ENCODE measurements around the gene IFITM10.

Gene IFITM10

DNA sequence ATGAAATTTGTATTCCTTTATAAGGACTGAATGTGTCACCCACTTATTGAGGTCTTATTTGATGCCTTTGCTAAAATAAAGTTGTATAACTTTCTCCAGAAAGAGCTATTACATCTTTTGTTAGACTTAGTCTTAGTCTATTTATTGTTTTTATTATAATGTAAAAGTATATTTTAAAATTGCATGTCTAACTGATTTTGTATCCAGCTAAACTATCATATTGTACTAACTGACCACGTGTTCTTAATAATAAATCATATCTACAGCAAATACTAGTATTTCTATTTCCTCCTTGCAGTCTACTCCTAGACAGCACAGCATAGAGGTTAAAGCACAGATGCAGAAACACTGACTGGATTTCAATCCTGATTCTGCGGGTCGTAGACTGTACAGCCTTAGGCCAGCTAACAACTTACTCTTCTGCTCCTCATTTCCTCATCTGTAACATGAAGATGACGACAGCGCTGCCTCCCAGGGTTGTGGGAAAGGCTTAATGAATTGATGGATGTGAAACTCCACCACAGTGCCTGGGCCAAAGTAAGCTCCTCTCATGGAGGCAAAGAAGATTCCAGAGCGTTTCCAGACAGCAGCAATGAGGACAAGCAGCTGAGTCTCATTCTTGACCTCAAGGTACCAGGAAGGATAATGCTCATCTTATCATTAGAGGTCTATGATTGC, 13.2 kb downstream of the IFITM10 start:
- no peak for TF ChIP-seq POLR2A (IDR thresholded peaks at IDR 0.05; ENCODE audit: low read depth, low read length)
- FAIRE-seq = no peak
- DNase-seq (ENCODE audit: insufficient read length, low spot score) = no peak

GRCh38 chr11:1736447-1736992, 13.9 kb downstream of the IFITM10 start:
- no peak for TF ChIP-seq POLR2A (IDR thresholded peaks at IDR 0.05; ENCODE audit: low read depth, low read length)
- FAIRE-seq = no peak
- no peak for DNase-seq (ENCODE audit: insufficient read length, low spot score)

DNA sequence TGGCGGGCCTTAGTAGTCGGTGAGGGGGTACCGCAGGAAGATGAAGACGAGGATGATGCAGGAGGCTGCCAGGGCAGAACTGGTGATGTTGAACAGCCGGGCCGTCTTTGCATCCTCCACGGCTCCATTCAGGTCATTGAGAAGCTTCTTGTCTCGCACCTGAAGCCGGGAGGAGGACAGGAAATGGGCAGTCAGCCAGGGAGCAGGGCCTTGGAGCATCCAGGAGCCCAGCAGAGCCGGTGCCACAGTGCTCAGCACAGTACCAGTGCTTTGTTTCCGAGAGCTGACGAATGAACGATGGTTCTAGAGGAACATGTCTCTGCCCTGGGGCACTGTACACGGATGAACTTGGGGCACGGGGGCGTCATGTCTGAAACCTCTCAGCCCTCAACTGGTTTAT, 15.1 kb downstream of the IFITM10 start:
- FAIRE-seq (no peak), DNase-seq (ENCODE audit: insufficient read length, low spot score) (no peak)
- TF ChIP-seq POLR2A (IDR thresholded peaks at IDR 0.05; ENCODE audit: low read depth, low read length) = no peak

- no peak for TF ChIP-seq POLR2A (IDR thresholded peaks at IDR 0.05; ENCODE audit: low read depth, low read length)
- DNase-seq (ENCODE audit: insufficient read length, low spot score) (no peak), FAIRE-seq (no peak)
These were observed 15.7 kb downstream of the IFITM10 start for GRCh38 chr11:1734641-1735081.

- TF ChIP-seq POLR2A (IDR thresholded peaks at IDR 0.05; ENCODE audit: low read depth, low read length) = no peak
- no peak for DNase-seq (ENCODE audit: insufficient read length, low spot score)
- no peak for FAIRE-seq
These were observed 16.4 kb downstream of the IFITM10 start for GRCh38 chr11:1733716-1734640.

DNA sequence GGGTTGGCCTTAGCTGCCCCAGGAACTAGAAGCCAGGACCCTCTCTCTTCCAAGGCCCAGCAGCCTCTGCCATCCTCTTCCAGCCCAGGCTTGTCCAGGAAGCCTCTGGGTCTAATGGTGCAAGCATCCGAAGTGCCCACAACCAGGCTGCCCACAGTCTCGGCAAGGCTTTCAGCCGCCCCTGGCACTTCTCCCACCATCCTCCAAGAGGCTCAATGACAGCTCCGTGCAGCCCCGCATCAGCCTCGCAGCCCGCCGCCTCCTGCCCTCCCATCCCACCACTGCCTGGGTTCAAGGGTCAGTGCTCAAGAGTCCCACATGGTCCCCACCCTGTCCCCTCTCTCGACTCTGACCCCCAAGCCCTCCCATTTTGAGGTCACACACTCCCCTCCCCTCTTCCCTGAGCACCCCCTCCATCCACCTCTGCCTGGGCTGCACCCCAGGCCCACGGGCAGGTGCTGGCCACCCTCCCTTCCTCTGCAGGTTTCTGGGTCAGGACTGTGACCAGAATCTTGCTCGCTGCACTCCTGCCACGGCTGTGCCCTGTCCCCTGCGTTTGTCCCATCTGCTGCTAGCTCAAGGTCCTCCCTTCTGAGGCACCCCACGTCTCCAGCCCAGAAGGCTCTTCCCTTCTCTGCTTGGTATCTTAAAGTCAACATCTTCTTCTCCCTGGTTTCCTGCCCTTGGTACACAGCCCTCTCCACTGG, 17.2 kb downstream of the IFITM10 start:
- no peak for TF ChIP-seq POLR2A (IDR thresholded peaks at IDR 0.05; ENCODE audit: low read depth, low read length)
- DNase-seq (ENCODE audit: insufficient read length, low spot score) (no peak), FAIRE-seq (no peak)

DNA sequence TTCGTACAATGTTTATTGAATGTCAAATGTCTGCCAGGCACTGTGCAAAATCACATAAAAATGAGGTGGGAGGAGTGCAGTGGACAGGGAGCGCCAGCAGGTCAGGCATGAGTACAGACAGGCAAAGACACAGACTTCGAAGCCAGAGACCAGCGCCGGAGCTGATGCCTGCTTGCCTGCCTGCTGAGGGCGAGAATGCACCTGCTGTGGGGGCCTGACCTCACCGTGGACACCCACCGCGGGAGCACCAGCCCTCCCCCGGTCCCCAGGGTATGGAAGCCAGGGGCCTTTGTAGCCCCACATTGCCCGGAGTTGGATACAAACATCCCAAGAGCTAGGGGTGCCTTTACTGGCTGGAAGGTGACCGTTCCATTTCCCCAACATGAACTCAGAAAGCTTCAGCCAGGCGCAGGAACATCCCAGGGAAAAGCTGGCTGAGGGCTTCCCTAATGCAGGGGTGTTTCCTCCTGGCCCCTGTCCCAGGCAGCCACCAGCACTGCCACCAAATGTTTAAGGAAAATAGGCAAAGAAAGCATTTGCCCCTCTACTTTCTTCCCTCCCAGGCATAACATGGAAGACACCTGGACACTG, 17.9 kb downstream of the IFITM10 start:
- no peak for DNase-seq (ENCODE audit: insufficient read length, low spot score)
- no peak for FAIRE-seq
- no peak for TF ChIP-seq POLR2A (IDR thresholded peaks at IDR 0.05; ENCODE audit: low read depth, low read length)

- DNase-seq (ENCODE audit: insufficient read length, low spot score) (no peak), FAIRE-seq (no peak)
- no peak for TF ChIP-seq POLR2A (IDR thresholded peaks at IDR 0.05; ENCODE audit: low read depth, low read length)
These were observed 18.8 kb downstream of the IFITM10 start for GRCh38 chr11:1731451-1732059.

DNA sequence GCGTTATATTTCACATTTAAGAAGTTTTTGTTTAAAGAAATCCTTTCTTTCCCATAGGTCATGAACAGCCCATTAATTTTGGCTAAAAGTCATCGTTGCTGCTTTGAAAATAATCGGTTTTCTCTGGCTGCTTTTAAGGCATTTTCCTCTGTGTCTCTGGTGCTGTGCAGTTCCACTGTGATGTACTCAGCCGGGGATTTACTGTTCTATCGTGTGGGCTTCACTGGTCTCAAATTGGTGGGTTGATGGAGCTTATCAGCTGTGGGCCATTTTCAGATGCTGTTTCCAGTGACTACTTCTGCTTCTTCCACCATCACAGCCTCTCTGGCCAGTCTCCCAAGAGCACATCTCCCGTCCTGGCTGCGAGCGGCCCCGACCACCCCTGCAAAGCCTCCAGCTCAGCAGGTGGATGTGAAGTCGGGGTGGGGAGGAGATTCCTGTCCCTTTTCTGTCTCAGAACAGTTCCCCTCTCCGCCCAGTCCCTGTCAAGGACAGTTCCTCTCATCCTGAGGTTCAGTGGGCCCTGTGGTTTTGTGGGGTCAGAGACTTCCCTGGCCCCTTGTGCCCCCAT, 20.3 kb downstream of the IFITM10 start:
- FAIRE-seq (no peak), DNase-seq (ENCODE audit: insufficient read length, low spot score) (no peak)
- TF ChIP-seq POLR2A (IDR thresholded peaks at IDR 0.05; ENCODE audit: low read depth, low read length) = no peak

GRCh38 chr11:1729692-1730011, 20.7 kb downstream of the IFITM10 start:
- DNase-seq (ENCODE audit: insufficient read length, low spot score) (no peak), FAIRE-seq (no peak)

GRCh38 chr11:1728931-1729691, 21.3 kb downstream of the IFITM10 start:
- no peak for TF ChIP-seq POLR2A (IDR thresholded peaks at IDR 0.05; ENCODE audit: low read depth, low read length)
- DNase-seq (ENCODE audit: insufficient read length, low spot score) (no peak), FAIRE-seq (no peak)

More at GRCh38 chr11:1729692-1730011, 20.7 kb downstream of the IFITM10 start:
- TF ChIP-seq POLR2A (IDR thresholded peaks at IDR 0.05; ENCODE audit: low read depth, low read length) = no peak

DNA sequence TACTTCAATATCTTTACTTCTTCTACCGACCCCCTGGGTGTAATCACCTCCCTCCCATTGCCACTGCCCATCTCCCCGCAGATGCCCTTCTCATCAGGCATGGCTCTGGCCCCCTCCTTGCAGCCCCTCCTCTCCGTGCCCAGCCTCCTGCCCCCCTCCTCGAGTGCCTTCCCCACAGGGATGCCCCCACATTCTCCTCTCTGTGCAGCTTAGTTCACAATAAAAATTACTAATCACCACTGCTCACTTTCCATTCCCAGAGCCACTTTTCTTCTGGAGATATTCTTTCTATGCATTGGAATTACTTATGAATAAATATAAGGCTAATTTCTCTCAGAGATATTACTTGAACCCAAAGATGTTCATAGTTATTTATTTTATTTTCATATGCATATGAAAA, 22.1 kb downstream of the IFITM10 start:
- no peak for TF ChIP-seq POLR2A (IDR thresholded peaks at IDR 0.05; ENCODE audit: low read depth, low read length)
- no peak for DNase-seq (ENCODE audit: insufficient read length, low spot score)
- FAIRE-seq = no peak

Measured in H54 (cell line).